ENCODE results near the gene SYNGR2.
"Not testable (repeated sequence)": the region's sequence is repeated elsewhere in the genome, so short reads cannot be mapped to it uniquely, and the experiment has no call there.

Gene SYNGR2

GRCh38 chr17:78168903-78169793 is 767 bp downstream of the SYNGR2 start:
- TF ChIP-seq, protein P1, sequence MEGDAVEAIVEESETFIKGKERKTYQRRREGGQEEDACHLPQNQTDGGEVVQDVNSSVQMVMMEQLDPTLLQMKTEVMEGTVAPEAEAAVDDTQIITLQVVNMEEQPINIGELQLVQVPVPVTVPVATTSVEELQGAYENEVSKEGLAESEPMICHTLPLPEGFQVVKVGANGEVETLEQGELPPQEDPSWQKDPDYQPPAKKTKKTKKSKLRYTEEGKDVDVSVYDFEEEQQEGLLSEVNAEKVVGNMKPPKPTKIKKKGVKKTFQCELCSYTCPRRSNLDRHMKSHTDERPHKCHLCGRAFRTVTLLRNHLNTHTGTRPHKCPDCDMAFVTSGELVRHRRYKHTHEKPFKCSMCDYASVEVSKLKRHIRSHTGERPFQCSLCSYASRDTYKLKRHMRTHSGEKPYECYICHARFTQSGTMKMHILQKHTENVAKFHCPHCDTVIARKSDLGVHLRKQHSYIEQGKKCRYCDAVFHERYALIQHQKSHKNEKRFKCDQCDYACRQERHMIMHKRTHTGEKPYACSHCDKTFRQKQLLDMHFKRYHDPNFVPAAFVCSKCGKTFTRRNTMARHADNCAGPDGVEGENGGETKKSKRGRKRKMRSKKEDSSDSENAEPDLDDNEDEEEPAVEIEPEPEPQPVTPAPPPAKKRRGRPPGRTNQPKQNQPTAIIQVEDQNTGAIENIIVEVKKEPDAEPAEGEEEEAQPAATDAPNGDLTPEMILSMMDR (IDR thresholded peaks at IDR 0.05; ENCODE audit: control insufficient read depth, insufficient read depth, low read depth, low read length, missing control alignments), result no peak
- DNase-seq (ENCODE audit: low read depth), result no peak
- H3K4me3 ChIP-seq (ENCODE audit: control insufficient read depth, low read depth, low read length), result peak overlapping the region; percentile 69

DNA sequence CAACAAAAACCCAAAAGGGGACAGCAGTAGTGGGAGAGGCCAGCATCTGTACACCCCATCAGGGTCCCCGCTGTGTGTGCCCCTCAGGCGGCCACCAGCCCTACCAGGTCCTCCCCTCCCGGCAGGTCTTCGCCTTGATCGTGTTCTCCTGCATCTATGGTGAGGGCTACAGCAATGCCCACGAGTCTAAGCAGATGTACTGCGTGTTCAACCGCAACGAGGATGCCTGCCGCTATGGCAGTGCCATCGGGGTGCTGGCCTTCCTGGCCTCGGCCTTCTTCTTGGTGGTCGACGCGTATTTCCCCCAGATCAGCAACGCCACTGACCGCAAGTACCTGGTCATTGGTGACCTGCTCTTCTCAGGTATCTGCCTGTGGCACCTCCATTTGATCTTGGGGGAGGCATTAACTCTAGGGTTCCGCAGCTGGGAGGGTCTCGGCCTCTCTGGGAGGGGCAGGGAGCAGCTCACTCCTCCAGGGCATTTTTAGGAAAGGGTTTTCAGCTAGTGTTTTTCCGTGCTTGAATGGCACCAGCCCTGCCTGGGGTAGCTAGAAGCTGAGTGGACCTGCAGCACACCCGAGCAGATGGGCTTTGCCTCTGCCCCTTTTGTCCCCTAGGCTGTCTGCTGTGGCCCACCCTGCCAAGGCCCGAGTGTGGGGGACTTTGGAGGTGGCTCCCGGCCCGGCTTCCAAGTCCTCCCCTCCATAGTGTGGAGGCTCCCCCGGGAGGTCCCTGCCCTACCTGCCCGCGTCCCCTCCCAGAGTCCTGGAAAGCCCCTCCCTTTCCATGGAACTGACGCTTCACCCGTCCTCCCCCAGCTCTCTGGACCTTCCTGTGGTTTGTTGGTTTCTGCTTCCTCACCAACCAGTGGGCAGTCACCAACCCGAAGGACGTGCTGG is 2.6 kb downstream of the SYNGR2 start:
- DNase-seq (ENCODE audit: low read depth), result no peak
- TF ChIP-seq, protein P1 (IDR thresholded peaks at IDR 0.05; ENCODE audit: control insufficient read depth, insufficient read depth, low read depth, low read length, missing control alignments), result no peak
- H3K4me3 ChIP-seq (ENCODE audit: control insufficient read depth, low read depth, low read length), result no peak overlapping the region

DNA sequence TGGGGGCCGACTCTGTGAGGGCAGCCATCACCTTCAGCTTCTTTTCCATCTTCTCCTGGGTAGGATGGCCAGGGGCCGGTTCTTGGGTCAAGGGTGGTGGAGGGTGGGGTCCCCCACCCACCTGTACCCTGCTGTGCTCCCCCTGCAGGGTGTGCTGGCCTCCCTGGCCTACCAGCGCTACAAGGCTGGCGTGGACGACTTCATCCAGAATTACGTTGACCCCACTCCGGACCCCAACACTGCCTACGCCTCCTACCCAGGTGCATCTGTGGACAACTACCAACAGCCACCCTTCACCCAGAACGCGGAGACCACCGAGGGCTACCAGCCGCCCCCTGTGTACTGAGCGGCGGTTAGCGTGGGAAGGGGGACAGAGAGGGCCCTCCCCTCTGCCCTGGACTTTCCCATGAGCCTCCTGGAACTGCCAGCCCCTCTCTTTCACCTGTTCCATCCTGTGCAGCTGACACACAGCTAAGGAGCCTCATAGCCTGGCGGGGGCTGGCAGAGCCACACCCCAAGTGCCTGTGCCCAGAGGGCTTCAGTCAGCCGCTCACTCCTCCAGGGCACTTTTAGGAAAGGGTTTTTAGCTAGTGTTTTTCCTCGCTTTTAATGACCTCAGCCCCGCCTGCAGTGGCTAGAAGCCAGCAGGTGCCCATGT is 3.3 kb downstream of the SYNGR2 start:
- H3K4me3 ChIP-seq (ENCODE audit: control insufficient read depth, low read depth, low read length); DNase-seq (ENCODE audit: low read depth): not testable (repeated sequence)

DNA sequence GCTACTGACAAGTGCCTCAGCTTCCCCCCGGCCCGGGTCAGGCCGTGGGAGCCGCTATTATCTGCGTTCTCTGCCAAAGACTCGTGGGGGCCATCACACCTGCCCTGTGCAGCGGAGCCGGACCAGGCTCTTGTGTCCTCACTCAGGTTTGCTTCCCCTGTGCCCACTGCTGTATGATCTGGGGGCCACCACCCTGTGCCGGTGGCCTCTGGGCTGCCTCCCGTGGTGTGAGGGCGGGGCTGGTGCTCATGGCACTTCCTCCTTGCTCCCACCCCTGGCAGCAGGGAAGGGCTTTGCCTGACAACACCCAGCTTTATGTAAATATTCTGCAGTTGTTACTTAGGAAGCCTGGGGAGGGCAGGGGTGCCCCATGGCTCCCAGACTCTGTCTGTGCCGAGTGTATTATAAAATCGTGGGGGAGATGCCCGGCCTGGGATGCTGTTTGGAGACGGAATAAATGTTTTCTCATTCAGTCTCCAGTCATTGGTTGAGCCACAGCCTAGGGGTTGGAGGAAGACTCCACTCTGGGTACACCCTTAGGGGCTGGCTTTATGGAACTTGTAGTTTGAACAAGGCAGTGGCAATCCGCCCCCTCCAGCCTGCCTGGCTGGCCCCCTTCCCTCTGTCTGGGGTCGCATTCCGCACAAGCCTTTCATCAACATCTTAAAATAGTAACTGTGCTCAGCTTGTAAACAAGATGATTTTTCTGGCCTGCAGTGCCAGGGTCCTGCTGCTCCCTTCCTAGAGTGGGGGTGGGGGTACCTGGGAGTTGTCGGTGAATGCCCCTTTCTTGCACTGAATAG is 4.1 kb downstream of the SYNGR2 start:
- H3K4me3 ChIP-seq (ENCODE audit: control insufficient read depth, low read depth, low read length), result no peak overlapping the region
- DNase-seq (ENCODE audit: low read depth), result no peak
- TF ChIP-seq, protein P1 (IDR thresholded peaks at IDR 0.05; ENCODE audit: control insufficient read depth, insufficient read depth, low read depth, low read length, missing control alignments), result no peak

- TF ChIP-seq, protein P1 (IDR thresholded peaks at IDR 0.05; ENCODE audit: control insufficient read depth, insufficient read depth, low read depth, low read length, missing control alignments), result no peak
- DNase-seq (ENCODE audit: low read depth), result no peak
- H3K4me3 ChIP-seq (ENCODE audit: control insufficient read depth, low read depth, low read length), result no peak overlapping the region
Observed at GRCh38 chr17:78173097-78173715, 4.8 kb downstream of the SYNGR2 start.

DNA sequence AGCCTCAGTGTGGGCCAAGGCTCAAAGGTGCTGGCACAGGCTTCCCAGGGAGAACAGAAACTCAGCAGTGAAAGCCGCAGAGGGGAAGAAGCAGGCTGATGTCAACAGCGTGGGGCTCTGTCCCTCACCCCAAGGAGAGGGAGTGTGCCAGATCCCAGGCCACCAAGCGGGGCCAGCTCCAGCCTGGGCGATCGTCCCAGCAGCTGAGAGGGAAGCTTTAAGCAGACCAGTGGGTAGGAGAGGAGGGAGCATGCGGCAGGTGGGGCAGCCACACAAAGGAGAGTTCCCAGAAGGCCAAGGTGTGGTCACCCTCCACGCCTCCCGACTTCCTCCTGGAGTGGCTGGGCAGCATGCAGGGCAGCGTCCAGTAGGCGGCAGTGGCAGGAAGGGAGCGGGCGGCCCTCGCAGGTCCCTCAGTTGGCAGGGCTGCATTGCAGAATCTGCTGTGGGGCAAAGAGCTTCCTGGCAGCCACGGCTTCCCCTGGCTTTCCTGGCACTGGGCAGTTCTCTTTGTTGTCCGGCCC is 6.0 kb downstream of the SYNGR2 start:
- DNase-seq (ENCODE audit: low read depth), result no peak
- H3K4me3 ChIP-seq (ENCODE audit: control insufficient read depth, low read depth, low read length), result no peak overlapping the region
- TF ChIP-seq, protein P1 (IDR thresholded peaks at IDR 0.05; ENCODE audit: control insufficient read depth, insufficient read depth, low read depth, low read length, missing control alignments), result no peak

Data from AG09309 (cell line).